ENCODE results near the gene CEP20. TPM values are rescaled to one million over a fixed set of nuclear protein-coding genes. Genes with fewer than 3 reads are reported as not detected.

Gene CEP20
- total and polyA plus RNA-seq, 10 of the 15 experiments (the other 5 are each of a cell fraction or from before 2014, with no cell fraction given) = 33.4 to 57.8 (median 52.6) TPM

- TF ChIP-seq RELA (IDR thresholded peaks at IDR 0.05; ENCODE audit: borderline replicate concordance, partially characterized antibody) (no peak), ZZZ3 (IDR thresholded peaks at IDR 0.05; ENCODE audit: control insufficient read depth, insufficient read length, low read depth) (no peak), IKZF1 (conservative IDR thresholded peaks at IDR 0.05) (no peak), GABPA (IDR thresholded peaks at IDR 0.05; ENCODE audit: low read depth) (no peak)
Observed at GRCh38 chr16:15900357-15900756, 12.0 kb upstream of the CEP20 start (continued).

GRCh38 chr16:15899538-15900100 lies 11.2 kb upstream of the CEP20 start:
- H4K20me1 ChIP-seq (ENCODE audit: control insufficient read depth, insufficient read depth) = no peaks in the 10 kb centered on the region
- intact Hi-C loops (cut with micrococcal nuclease; ENCODE audit: unreplicated experiment) (loop anchor here (5.0 kb wide), 1 partner anchor 108 kb away; no protein-coding TSS in a partner anchor), in situ Hi-C loops (cut with MboI) (no loop called here)
- peak overlapping the region; percentile 70 for H2AFZ ChIP-seq (ENCODE audit: control insufficient read depth, low read depth, low read length)
- POLR2A ChIA-PET = interaction anchor here (0.6 to 1.4 kb wide), 3 partner anchors 12 to 96 kb away, joined by 3 to 12 read pairs (median 6); partner anchors contain the start of gene CEP20
- H3K4me3 ChIP-seq = no peak overlapping the region
- SMC1A ChIA-PET (ENCODE audit: uncharacterized antibody, unreplicated experiment) = interaction anchor here (0.5 to 4.1 kb wide), 8 partner anchors 8 to 136 kb away, joined by 3 to 37 read pairs (median 4); partner anchors contain the start of gene CEP20
- peak; percentile 84 for ATAC-seq
- CTCF ChIA-PET = interaction anchor here (0.6 to 1.5 kb wide), 4 partner anchors 11 to 228 kb away, joined by 3 to 4 read pairs (median 3); partner anchors contain the start of gene CEP20
- peak; percentile 87 for FAIRE-seq
- peaks cover 37% of the 10 kb centered on the region for H3K4me1 ChIP-seq (ENCODE audit: control insufficient read depth, insufficient read depth, low read length)
- no peaks in the 10 kb centered on the region for H3K9me3 ChIP-seq (replicated peaks; ENCODE audit: control insufficient read depth, insufficient read depth, low read length)
- H3K27ac ChIP-seq (ENCODE audit: control insufficient read depth, insufficient read depth) = peak overlapping the region; percentile 41
- peak overlapping the region; percentile 47 for H3K4me2 ChIP-seq (ENCODE audit: control insufficient read depth, insufficient read depth)
- peak; percentile 65 for DNase-seq (ENCODE audit: low read depth, low spot score)
- BruUV-seq (replicated peaks) = no TSS peak
- 36% methylated on average over 9 of the region's 9 CpGs for WGBS (ENCODE audit: insufficient coverage, insufficient replicate concordance, low lambda C conversion rate, missing lambda C conversion rate)
- H3K9ac ChIP-seq (ENCODE audit: control insufficient read depth, insufficient read depth, low read length) = peak overlapping the region; percentile 17; the same call in 1 of the 2 replicates
- H3K36me3 ChIP-seq (ENCODE audit: control insufficient read depth in 2 of 2, insufficient read depth in 2 of 2, low read length in 1 of 2) = no peaks in the 10 kb centered on the region
- RAD21 ChIA-PET (ENCODE audit: unreplicated experiment) = interaction anchor here (2.2 kb wide), 1 partner anchor 11 kb away, joined by 6 read pairs; the partner anchor contains the start of gene CEP20
- H3K79me2 ChIP-seq (ENCODE audit: control insufficient read depth, insufficient read depth, low read length) = no peaks in the 10 kb centered on the region
- H3K27me3 ChIP-seq (replicated peaks in 1 of 2; ENCODE audit: control insufficient read depth in 2 of 2, insufficient read depth in 2 of 2, low read length in 1 of 2) = no peaks in the 10 kb centered on the region
- TF ChIP-seq DPF2 (IDR thresholded peaks at IDR 0.05) (peak; percentile 90), IRF4 (IDR thresholded peaks at IDR 0.05; ENCODE audit: low read depth, low read length) (peak; percentile 88), ETV6 (conservative IDR thresholded peaks at IDR 0.05 in 1 of 2, IDR thresholded peaks at IDR 0.05 in 1 of 2; ENCODE audit: borderline replicate concordance in 1 of 2, low read depth in 1 of 2) (peak in 1 of 2 experiments; percentile 83; a peak in 2 of 4 replicates), MYB (IDR thresholded peaks at IDR 0.05; ENCODE audit: borderline replicate concordance, low read depth, low read length) (no peak), LARP7 (IDR thresholded peaks at IDR 0.05) (no peak), TCF12 (IDR thresholded peaks at IDR 0.05; ENCODE audit: low read depth, low read length) (0 out of 2 replicates have a peak, but pooled peaks have one; percentile 48), ZNF24 (IDR thresholded peaks at IDR 0.05) (no peak), TCF7 (IDR thresholded peaks at IDR 0.05; ENCODE audit: borderline replicate concordance) (no peak), MTA2 (IDR thresholded peaks at IDR 0.05; ENCODE audit: low read depth) (peak; percentile 52), CHD1 (IDR thresholded peaks at IDR 0.05; ENCODE audit: low read depth, low read length) (no peak), PAX5 (IDR thresholded peaks at IDR 0.05; ENCODE audit: borderline replicate concordance, low read depth, low read length) (peak; percentile 68; the same call in 1 of the 2 replicates), SP1 (IDR thresholded peaks at IDR 0.05; ENCODE audit: low read depth, low read length) (peak; percentile 42), FOXK2 (IDR thresholded peaks at IDR 0.05) (peak; percentile 9; the same call in 1 of the 2 replicates), SMAD5 (IDR thresholded peaks at IDR 0.05; ENCODE audit: low read depth) (no peak), IKZF2 (IDR thresholded peaks at IDR 0.05) (peak; percentile 96 to 97), NFIC (IDR thresholded peaks at IDR 0.05; ENCODE audit: low read depth, low read length) (peak; percentile 87), BHLHE40 (IDR thresholded peaks at IDR 0.05; ENCODE audit: borderline replicate concordance in 1 of 2, low read depth in 2 of 2, low read length in 1 of 2) (peak; percentile 57 to 71; a peak in 3 of 4 replicates), BACH1 (IDR thresholded peaks at IDR 0.05; ENCODE audit: borderline replicate concordance) (peak; percentile 75; the same call in 1 of the 2 replicates), SRF (IDR thresholded peaks at IDR 0.05; ENCODE audit: low read depth in 2 of 2, low read length in 2 of 2) (0 out of 4 replicates have a peak, but pooled peaks of 1 of the 2 experiments have one; percentile 51)
- TF ChIP-seq, protein P1, sequence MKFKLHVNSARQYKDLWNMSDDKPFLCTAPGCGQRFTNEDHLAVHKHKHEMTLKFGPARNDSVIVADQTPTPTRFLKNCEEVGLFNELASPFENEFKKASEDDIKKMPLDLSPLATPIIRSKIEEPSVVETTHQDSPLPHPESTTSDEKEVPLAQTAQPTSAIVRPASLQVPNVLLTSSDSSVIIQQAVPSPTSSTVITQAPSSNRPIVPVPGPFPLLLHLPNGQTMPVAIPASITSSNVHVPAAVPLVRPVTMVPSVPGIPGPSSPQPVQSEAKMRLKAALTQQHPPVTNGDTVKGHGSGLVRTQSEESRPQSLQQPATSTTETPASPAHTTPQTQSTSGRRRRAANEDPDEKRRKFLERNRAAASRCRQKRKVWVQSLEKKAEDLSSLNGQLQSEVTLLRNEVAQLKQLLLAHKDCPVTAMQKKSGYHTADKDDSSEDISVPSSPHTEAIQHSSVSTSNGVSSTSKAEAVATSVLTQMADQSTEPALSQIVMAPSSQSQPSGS (IDR thresholded peaks at IDR 0.05; ENCODE audit: low read length) = peak; percentile 72; the same call in 1 of the 2 replicates
